CD4-positive, alpha-beta T cell treated with Interleukin-4 for 4 hours (primary cell): ENCODE results near the gene BICD1.
"Not testable (repeated sequence)": the region's sequence is repeated elsewhere in the genome, so short reads cannot be mapped to it uniquely, and the experiment has no call there.

Source experiments
- DNase-seq: peaks from one replicate; pipeline ENCODE4 v3.0.0-alpha.2; 2020

Gene BICD1

DNA sequence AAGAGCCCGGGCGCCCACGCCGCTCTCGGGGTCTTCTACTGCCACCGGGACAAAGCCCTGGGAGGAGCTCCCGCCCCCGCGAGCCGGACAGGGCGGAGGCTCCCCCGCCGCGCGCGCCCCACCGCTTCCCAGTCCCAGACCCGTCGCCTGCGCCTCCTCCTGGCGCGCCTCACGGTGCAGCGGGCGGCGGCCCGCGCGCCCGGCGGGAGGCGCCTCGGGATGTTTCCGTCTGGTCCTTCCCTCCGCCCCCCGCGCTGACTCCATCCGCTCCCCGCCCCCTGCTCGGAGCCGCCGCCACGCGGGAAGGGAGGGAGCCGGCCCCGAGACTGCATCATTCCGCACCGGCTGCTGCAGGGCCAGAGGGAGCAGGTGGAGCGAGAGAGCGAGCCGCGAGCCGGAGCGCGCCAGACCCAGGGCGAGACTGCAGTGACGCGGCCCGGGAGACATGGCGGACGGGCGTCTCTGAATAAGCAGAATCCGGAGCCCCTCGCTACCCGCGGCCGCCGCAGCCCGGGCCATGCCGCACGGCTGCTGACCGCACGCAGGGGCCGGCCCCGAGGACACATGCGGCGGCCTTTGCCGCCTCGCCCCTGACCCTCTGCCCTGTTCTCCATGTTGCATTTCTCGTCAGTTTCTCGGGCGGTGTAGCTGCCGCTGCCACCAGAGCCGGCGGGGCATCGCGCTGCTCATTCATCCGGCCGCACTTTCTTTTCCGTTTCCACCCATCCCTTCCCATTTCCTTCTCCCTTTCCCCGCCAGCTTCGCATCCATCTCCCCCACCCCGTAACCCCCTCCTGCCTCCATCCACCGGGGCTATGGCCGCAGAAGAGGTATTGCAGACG is at the start of gene BICD1:
BICD1 (plus strand) TSS at position 331 of the 842 bp plus-strand sequence; CDS start at position 816, 485 bp downstream.
- peak; percentile 70 for DNase-seq

DNA sequence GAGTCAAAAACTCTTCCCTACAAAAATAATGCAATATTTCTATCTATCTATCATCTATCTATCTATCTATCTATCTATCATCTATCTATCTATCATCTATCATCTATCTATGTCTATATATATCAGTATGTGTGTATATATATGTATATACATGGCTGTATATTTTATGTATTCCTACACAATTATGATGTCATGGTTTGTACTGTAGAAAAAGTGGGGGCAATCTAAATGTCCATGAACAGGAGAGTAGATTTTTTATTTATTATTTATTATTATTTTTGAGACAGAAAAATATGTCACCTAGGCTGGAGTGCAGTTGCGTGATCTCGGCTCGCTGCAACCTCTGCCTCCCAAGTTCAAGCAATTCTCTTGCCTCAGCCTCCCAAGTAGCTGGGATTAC is 45.6 kb upstream of the BICD1 start:
- no peak for DNase-seq

DNA sequence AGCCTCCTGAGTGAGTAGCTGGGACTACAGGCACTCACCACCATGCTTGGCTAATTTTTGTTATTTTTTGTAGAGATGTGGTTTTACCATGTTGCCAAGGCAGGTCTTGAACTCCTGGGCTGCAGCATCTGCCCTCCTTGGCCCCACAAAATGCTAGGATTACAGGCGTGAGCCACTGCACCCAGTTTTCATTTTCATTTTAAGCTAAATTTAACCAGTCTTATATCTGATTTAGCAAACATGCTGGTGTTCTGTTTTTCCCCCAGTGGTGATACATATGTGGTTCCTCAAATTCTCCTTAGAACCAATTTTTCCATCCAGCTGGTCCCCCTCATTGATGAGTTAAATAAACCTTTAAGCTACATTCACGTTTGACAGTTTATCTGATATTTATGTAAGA is 43.8 kb upstream of the BICD1 start:
- DNase-seq = no peak

DNA sequence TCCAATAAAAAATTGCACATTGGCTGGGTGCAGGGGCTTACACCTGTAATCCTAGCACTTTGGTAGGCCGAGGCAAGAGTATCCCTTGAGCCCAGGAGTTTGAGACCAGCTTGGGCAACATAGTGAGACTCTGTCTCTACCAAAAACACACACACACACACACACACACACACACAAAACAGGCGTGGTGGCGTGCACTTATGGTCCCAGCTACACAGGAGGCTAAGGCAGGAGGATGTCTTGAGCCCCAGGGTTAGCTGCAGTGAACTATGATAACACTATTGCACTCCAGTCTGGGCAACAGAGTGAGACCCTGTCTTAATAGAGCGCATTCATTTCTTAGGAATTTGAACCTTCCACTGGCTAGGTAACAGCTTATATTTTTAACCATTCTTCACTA is 42.9 kb upstream of the BICD1 start:
- DNase-seq = no peak

DNA sequence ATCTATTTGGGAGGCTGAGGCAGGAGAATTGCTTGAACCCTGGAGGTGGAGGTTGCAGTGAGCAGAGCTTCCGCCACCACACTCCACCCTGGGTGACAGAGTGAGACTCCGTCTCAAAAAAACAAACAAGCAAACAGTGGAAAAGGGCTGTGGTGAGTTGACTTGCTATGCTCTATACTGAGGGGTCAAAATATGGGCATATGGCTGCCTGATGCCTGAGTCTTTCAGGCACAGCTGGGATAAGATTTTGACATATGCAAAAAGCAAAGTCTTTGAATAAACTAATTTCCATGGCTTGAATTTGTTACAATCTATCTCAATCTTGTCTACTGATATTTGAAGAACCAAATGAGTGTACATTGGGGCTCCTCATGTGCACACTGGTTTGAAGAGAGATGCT is 40.4 kb upstream of the BICD1 start:
- no peak for DNase-seq

DNA sequence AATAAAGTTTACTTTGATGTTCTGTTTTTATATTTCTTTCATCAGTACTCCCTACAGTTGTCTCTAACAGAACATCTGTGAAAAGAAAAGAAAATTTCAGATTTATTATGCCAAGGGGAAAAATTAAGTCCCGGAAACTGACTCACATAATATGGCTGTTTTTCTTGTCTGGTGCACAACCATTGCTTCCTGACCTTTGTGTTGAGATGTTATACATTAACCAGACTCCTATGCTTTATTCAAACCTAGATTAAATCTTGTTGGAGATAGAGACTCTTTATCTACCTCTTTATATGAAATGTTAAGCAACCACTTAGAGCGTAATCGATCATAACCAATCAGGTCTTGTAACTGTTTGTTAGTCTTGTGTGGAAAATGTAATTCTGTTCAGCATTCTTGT is 37.6 kb upstream of the BICD1 start:
- DNase-seq = no peak

DNA sequence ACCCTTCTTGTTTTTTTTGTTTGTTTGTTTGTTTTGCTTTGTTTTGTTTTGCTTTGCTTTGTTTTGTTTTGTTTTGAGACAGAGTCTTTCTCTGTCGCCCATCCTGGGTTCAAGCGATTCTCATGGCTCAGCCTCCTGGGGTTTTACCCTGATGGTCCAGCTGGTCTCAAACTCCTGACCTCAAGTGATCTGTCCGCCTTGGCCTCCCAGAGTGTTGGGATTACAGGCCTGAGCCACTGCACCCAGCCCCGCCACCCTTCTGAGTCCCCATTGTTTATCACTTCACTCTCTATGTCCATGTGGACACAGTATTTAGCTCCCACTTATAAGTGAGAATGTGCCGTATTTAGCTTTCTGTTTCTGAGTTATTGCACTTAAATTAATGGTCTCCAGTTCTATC is 36.9 kb upstream of the BICD1 start:
- no peak for DNase-seq

DNA sequence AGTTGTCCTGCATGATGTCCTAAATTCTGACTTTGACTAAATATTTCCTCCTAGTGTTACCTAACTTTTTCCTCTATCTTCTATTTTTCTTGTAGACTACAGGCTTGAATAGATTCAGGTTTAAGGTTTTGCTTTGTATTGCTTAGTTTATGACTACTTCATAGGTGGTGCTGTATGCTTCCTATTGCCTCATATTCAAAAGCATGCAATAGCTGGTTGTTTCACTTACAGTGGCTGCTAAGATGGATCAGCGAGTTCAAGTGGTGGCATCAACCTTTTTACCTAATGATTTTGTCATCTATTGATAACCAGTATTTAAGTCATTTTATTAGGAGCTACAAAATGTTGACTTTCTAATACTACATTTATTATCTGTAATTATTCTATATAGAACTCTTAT is 36.3 kb upstream of the BICD1 start:
- DNase-seq = no peak

DNA sequence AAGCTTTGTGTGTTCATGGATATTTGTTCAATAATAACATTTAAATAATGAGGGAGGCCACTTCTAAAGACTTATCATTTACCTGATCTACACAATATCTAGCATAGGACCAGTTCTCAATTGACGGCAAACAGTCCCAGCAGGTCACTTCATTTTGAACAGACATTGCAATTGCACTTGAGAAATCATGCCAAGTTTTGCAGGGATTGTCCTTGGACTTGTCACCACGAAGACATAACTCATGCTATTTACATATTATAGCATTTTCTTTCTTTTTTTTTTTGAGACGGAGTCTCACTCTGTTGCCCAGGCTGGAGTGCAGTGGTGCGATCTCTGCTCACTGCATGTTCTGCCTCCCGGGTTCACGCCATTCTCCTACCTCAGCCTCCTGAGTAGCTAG is 34.5 kb upstream of the BICD1 start:
- no peak for DNase-seq

DNA sequence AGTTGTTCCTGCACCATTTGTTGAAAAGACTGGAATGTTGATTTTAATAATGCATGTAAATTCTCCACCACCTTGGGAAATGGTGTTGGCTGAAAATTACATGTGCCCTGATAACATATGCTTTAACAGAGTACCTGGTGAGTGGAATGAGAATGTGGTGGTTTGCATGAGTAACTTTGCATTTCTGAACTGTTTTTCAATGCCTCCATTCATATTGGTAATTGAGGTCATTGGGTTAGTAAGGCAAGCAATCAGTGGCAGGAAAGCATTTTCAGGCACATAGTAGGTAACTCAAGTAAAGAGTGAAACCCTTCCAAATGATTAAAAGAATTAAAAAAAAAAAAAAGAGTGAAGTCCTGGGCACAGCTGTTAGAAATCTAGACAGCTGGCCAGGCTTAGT is 32.2 kb upstream of the BICD1 start:
- DNase-seq = no peak

DNA sequence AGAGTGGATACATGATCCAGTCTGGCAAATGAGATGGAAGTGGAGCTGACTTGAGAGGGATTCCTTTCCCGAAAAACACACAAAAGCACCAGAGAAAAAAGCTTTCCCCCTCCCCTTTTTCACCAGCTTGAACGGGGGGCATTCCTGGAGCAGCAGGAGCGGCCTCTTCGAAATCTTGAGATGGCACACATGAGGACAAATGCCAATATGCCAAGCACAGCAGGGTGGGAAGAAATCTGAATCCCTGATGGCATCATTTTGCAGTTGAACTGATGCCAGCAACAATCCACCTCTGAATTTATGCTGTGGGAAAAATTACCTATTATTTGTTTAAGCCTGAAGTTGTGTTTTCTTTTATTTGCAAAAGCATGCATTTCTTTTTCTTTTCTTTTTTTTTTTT is 29.7 kb upstream of the BICD1 start:
- DNase-seq = no peak

DNA sequence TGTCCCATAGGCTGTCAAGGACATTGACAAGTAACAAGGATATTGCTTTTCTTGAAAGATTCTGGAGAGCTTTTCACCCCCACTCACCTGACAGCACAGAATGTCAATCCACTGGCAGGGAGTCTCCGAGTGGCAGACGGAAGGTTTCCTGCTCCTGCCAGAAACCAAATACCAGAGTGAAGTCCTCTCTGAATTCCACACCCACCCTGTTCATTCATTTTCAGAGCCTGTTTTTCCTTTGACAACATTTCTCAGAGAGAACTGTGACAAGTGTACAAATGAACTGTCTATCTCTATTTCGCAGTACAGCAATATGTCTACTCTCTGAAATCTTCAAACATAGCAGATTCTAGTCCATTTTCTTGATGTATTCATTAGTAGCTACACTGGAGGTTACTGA is 26.2 kb upstream of the BICD1 start:
- DNase-seq = no peak

DNA sequence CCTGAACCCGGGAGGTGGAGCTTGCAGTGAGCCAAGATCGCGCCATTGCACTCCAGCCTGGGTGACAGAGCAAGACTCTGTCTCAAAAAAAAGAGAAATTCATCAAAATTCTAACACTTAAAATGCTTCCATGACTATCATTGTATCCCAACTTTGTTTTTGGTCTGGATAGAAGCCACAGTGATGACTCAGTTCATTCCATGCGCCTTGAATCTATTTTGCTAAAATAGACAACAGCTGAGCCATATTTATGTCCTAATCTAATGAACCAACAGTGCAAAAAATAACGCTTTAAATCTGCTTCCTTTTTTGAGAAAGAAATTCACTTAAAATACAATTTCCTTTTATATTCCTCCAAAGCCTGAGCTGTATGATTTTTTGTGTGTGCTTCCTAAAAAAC is 23.2 kb upstream of the BICD1 start:
- DNase-seq = no peak

DNA sequence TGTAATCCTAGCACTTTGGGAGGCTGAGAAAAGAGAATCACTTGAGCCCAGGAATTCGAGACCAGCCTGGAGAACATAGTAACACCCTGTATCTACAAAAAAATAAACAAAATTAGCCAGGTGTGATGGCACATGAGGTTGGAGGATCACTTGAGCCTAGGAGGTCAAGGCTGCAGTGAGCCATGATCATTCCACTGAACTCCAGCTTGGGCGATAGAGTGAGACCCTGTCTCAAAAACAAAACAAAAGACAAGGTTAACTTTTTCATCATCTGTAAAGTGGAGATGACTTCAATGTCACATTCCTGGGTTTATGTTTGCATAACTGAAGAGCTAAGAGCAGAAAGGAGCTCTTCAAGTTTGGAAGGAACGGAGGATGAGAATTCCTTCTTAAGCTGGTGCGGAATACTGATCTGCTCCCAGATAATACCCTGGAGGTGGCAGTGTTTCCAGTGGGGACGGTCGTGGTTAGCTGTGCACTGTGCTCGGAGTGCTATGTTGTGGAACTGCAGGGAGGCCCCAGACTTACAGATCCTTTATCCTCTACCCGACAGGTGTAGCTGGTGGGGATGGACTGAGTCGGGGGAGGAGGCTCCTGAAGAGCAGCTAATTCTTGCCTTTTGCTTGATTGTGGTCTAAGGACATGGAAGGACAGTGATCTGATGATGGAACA is 22.5 kb upstream of the BICD1 start:
- no peak for DNase-seq

DNA sequence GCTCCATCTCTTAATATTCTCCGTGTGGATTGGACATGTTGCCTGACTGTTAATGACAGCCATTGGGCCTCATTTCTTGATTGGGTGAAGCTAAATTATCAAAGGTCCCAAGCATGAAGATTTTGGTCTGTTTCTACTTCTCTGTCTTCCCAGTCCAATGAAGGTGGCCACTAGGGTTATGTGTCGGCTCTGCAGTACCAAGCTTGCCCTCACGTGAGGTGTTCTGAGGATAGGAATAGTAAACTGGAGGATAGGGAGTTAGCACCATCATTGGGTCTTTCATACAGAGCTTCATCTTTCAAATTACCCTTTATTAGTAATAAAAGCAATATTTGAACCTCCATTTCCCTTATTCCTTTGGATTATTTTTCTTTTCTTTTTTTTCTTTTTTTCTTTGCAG is 21.9 kb upstream of the BICD1 start:
- DNase-seq = no peak

DNA sequence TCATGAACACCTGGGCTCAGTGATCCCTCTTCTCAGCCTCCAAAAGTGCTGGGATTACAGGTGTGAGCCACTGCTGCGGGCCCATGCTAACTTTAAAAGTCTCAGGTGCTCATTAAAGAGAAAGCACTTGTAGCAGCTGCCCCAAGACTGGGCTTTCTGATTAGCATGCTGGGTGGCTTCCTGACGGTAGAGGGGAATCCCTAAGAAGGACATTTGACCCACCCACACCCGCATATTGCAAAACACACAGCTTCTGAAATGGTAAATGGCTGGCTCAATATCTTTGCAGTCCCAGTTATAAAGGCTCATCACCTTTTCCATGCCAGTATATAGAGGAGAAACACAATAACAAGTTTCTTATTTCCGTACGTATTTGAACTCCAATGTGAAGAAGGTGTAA is 19.3 kb upstream of the BICD1 start:
- no peak for DNase-seq

DNA sequence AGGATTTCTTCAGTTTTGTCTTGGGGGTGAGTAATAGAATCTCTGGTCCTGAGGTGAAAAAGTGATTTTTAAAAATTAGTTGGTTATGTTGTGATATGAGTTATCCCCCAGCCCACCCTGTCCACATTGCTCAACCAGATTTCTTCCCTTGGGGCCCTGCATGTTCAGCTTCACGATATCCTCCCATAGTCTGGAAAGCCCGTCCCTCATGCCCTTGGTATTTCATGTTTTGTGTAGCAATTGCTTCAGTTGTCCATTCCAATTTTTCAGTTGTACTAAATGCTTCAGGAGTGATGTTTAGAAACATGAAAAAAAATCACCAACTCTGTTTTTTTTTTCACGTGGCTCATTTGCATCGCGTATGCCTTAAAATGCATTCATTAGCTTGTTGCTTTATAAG is 17.5 kb upstream of the BICD1 start:
- no peak for DNase-seq

DNA sequence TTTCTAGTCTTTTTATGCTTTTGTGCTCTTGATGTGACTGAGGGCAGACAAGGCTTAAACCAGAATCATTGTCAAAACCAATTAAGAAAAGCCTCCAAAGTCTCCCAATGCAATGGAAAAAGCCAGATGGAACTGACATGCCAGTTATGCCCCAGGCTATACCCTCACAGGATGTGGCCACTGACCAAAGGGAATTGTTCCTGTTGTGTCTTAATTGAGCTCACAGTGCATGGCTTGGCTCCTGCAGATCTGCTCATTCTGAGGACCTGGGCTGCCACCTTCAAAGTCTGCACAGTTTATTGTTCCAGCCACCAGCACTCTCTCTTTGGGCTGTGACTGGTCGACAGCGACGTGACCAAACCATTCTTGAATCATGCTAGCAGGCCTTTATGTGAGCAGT is 17.1 kb upstream of the BICD1 start:
- DNase-seq = no peak

DNA sequence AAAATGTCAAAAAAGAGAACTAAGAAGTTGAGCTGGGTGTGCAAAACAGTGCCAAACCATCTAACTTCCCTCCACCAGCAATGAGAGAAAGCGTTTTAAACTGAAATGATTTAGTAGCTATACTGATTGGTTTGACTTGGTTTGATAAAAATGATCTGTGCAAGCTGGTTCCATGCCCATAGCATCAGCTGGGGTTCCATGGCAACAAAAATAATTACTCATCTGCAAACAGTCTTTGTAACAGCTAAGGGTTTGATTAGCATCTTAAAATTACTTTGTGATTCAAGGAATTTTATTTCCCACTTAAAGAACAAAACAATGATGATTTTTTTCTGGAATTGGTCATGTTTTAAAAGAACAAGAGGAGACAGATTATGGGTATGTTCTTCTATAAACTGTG is 15.0 kb upstream of the BICD1 start:
- no peak for DNase-seq

DNA sequence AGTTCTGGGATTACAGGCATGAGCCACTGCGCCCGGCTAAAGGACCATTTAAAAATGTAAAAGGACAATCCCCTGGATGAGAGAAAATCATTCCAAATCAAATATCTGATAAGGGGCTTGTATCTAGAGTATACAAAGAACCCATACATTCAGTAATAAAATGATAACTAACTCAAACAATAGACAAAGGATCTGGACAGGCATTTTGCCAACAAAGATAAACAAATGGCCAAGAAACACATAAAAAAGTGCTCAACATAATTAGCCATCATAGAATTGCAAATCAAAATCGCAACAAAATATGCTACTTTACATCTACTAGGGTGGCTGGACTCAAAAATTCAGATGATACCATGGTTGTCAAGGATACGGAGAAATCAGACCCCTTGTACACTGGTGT is 8.5 kb upstream of the BICD1 start:
- DNase-seq = no peak

DNA sequence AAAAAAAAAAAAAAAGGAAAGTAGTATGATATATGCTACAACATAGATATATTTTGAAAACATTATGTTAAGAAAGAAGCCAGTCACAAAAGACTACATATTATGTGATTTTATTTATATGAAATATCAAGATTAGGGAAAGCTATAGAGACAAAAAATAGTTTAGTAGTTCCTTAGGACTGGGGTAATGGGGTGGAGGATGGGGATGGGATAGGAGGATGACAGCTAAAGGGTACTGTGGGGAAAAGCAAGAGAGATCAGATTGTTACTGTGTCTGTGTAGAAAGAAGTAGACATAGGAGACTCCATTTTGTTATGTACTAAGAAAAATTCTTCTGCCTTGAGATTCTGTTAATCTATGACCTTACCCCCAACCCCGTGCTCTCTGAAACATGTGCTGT is 7.4 kb upstream of the BICD1 start:
- DNase-seq = not testable (repeated sequence)

DNA sequence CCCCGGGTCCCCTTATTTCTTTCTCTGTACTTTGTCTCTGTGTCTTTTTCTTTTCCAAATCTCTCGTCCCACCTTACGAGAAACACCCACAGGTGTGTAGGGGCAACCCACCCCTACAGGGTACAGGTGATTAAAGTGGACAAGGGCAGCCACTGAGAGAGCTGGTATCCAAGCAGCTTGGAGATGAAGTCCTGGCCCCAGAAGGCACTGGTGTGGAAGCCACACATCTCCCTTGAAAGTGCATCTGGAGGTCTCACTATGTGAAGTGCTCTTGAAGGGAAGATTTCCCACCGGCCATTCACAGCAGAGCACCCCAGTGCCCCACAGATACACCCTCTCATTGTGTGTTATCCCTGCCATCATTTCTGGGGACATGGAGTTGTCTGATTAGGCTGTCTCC is 6.3 kb upstream of the BICD1 start:
- no peak for DNase-seq

DNA sequence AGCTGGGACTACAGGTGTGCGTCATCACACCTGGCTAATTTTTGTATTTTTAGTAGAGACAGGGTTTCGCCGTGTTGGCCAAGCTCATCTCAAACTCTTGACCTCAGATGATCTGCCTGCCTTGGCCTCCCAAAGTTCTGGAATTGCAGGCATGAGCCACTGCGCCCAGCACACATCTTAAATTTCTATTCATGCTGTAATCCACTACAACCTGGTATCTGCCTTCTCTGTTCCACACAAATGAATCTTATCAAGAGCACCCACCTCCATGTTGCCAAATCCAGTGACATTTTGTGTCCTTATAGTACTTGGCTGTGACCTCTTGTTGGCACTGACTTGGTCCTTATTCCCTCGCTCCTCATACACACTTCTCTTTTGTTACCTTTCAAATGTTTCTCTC is 5.8 kb upstream of the BICD1 start:
- no peak for DNase-seq

DNA sequence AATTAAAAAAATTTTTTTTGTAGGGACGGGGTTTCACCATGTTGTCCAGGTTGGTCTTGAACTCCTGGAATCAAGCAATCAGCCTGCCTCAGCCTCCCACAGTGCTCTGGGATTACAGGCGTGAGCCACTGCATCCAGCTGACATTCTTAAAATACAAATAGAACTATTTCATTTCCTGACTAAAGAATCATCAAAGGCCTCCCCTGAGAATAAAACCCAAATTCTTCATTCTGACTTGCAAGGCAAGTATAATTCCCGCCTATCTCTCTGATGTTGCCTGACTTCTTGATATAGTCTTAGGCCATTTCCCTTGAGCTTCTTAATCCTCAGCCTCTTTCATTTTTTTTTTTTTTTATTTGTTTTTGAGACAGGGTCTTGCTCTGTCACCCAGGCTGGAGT is 4.4 kb upstream of the BICD1 start:
- DNase-seq = no peak
